ENCODE data around the gene UBE2U. TPM values are rescaled to one million over a fixed set of nuclear protein-coding genes. Genes with fewer than 3 reads are reported as not detected.

The UBE2U gene
- total RNA-seq, 6 experiments from 2014 or later = not detected

DNA sequence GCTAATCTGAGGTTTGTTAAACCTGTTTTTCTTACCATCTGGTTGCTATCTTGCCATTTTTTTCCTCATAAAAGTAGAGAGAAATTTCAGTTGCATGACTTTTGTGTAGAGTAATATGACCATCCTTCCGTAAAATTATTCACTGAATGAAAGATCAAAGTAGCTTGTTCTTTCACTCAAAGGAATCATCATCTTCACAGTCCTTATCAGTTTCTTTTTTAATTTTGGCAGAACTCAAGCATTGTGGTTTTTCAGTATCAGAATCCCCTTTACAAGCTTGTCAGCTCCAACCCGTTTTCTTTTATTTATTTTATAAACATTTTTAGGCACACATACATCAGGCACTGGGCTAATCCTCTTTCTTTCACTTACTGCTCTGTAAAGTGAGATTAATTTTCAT lies 91.7 kb downstream of the UBE2U start:
- Mint-ChIP-seq H3K36me3 (ENCODE audit: low read depth) (no peaks in the 10 kb centered on the region), H3K4me3 (no peak overlapping the region), H3K27me3 (ENCODE audit: insufficient read depth) (peaks cover 10% of the 10 kb centered on the region), H3K4me1 (ENCODE audit: low read depth) (0 out of 2 replicates have a peak, but pooled peaks cover 8% of the 10 kb centered on the region), H3K9me3 (no peaks in the 10 kb centered on the region), H3K27ac (no peak overlapping the region)
- TF ChIP-seq, protein P1, sequence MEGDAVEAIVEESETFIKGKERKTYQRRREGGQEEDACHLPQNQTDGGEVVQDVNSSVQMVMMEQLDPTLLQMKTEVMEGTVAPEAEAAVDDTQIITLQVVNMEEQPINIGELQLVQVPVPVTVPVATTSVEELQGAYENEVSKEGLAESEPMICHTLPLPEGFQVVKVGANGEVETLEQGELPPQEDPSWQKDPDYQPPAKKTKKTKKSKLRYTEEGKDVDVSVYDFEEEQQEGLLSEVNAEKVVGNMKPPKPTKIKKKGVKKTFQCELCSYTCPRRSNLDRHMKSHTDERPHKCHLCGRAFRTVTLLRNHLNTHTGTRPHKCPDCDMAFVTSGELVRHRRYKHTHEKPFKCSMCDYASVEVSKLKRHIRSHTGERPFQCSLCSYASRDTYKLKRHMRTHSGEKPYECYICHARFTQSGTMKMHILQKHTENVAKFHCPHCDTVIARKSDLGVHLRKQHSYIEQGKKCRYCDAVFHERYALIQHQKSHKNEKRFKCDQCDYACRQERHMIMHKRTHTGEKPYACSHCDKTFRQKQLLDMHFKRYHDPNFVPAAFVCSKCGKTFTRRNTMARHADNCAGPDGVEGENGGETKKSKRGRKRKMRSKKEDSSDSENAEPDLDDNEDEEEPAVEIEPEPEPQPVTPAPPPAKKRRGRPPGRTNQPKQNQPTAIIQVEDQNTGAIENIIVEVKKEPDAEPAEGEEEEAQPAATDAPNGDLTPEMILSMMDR (IDR thresholded peaks at IDR 0.05) = no peak
- DNase-seq = no peak

DNA sequence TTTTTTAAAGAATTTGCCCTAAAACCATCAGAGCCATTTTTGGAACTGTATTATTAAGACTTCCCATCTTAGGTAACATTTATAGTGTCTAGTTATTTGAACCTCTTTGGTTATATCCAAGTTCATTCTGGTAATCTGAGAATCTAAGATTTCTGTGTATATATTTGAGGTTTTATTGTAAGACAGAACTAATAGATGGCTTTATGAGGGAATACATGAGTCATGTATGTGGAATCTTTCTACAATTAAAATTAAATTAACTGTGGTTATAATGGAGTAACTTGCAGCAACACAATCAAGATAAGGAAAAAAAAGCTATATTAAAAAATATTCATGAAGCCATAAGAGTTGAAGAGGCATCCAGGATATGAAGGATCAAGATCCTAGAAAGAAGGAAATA lies 92.1 kb downstream of the UBE2U start:
- TF ChIP-seq, protein P1 (IDR thresholded peaks at IDR 0.05) = no peak
- Mint-ChIP-seq H3K27ac (no peak overlapping the region), H3K4me3 (no peak overlapping the region), H3K9me3 (no peaks in the 10 kb centered on the region), H3K4me1 (ENCODE audit: low read depth) (0 out of 2 replicates have a peak, but pooled peaks cover 8% of the 10 kb centered on the region), H3K27me3 (ENCODE audit: insufficient read depth) (peaks cover 10% of the 10 kb centered on the region), H3K36me3 (ENCODE audit: low read depth) (no peaks in the 10 kb centered on the region)
- DNase-seq = no peak

DNA sequence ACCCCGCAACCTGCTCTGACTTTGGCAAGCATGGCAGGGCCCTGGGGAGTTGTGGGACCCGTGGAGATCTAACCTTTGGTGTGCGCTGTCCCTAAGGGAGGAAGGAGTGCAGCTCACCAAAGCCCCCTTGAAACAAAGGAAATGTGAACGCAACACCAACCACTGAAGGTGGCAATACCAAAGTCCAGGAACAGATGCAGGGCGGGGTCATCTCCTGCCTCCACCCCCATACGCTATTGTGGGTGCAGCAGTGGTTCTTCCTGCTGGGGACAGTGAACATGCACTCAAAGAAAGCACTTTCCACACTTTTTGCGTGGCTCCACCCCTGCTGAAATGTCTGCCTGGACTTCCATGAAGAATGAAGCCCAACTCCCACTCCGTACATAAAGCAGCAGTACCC lies 93.0 kb downstream of the UBE2U start:
- H3K36me3 Mint-ChIP-seq (ENCODE audit: low read depth) = no peaks in the 10 kb centered on the region
- no peaks in the 10 kb centered on the region for H3K9me3 Mint-ChIP-seq
- no peak for DNase-seq
- 0 out of 2 replicates have a peak, but pooled peaks cover 8% of the 10 kb centered on the region for H3K4me1 Mint-ChIP-seq (ENCODE audit: low read depth)
- H3K4me3 Mint-ChIP-seq = no peak overlapping the region
- no peak overlapping the region; the same call in 1 of the 2 replicates for H3K27ac Mint-ChIP-seq
- TF ChIP-seq, protein P1 (IDR thresholded peaks at IDR 0.05) = no peak
- H3K27me3 Mint-ChIP-seq (ENCODE audit: insufficient read depth) = peaks cover 10% of the 10 kb centered on the region

DNA sequence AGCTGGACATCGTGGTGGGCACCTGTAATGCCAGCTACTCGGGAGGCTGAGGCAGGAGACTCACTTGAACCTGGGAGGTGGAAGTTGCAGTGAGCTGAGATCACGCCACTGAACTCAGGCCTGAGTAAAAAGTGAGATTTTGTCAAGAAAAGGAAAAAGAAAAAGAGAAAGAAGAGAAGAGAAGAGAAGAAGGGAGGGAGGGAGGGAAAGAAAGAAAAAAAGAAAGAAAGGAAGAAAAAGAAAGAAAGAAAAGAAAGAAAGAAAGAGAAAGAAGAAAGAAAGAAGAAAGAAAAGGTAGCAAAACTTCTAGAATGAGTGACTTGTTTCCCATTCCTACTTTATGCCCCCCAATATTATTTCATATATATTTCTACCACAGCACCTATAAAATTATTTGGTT lies 98.8 kb downstream of the UBE2U start:
- no peak overlapping the region for H3K4me3 Mint-ChIP-seq
- peaks cover 5% of the 10 kb centered on the region; the same call in 1 of the 2 replicates for H3K4me1 Mint-ChIP-seq (ENCODE audit: low read depth)
- H3K36me3 Mint-ChIP-seq (ENCODE audit: low read depth) = no peaks in the 10 kb centered on the region
- H3K9me3 Mint-ChIP-seq = no peaks in the 10 kb centered on the region
- TF ChIP-seq, protein P1 (IDR thresholded peaks at IDR 0.05) = no peak
- peaks cover 7% of the 10 kb centered on the region for H3K27me3 Mint-ChIP-seq (ENCODE audit: insufficient read depth)
- DNase-seq = no peak
- no peak overlapping the region for H3K27ac Mint-ChIP-seq

DNA sequence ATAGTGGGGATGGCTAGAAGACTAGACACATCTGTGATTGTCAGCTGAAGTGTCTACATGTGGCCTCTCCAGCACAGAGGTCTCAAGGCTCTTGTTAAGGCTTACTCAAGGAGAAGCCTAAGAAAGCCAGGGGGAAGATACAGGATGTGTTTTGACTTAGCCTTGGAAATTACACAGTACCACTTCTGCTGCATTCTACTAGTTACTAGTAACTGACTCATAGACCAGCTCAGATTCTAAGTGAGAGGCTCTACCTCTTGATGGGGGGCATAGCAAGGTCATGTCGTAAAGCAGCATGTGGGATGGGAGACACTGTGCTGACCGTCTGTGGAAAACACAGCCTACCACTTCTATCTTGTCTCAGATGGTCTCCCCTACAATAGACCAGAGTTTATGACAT lies 99.5 kb downstream of the UBE2U start:
- Mint-ChIP-seq H3K4me1 (ENCODE audit: low read depth) (peaks cover 5% of the 10 kb centered on the region; the same call in 1 of the 2 replicates), H3K27me3 (ENCODE audit: insufficient read depth) (peaks cover 5% of the 10 kb centered on the region), H3K9me3 (no peaks in the 10 kb centered on the region), H3K4me3 (no peak overlapping the region), H3K36me3 (ENCODE audit: low read depth) (no peaks in the 10 kb centered on the region), H3K27ac (no peak overlapping the region)
- TF ChIP-seq, protein P1 (IDR thresholded peaks at IDR 0.05) = no peak
- peak; percentile 22 for DNase-seq

DNA sequence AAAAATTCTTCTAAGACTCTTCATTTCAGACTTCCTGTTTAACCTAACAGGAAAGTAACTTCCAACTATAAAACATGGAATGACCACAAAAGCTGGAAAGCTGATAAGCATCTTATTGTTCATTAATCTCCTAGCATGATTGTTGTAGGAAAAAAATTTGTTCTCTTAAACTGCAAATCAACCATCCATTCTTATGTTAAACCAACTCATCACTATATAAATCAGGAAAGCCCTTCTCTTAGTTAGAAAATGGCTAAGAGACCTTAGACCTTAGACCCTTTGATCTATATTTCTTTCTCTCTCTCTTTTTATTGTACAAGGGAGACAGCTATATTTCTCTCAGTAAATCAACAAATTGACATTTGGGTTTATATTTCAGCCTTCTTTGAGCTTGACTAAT lies 101.4 kb downstream of the UBE2U start:
- Mint-ChIP-seq H3K4me1 (ENCODE audit: low read depth) (peaks cover 5% of the 10 kb centered on the region; the same call in 1 of the 2 replicates), H3K27me3 (ENCODE audit: insufficient read depth) (peaks cover 5% of the 10 kb centered on the region), H3K9me3 (no peaks in the 10 kb centered on the region), H3K27ac (no peak overlapping the region), H3K36me3 (ENCODE audit: low read depth) (no peaks in the 10 kb centered on the region), H3K4me3 (no peak overlapping the region)
- no peak for DNase-seq
- TF ChIP-seq, protein P1 (IDR thresholded peaks at IDR 0.05) = no peak

Data from HFFc6 (cell line).